HFF-Myc (cell line): Measurements from ENCODE around the gene WDFY2.

Experiments used
- DNase-seq: peaks from one replicate; pipeline ENCODE4 v3.0.0-alpha.2; 2011; ENCODE audit warnings: low read depth; ENCODE audit errors: extremely low read depth
- H3K4me3 ChIP-seq: replicated peaks from 2 replicates; pipeline ENCODE4 v1.5.1; 2011; ENCODE audit warnings: low read depth, mild to moderate bottlenecking, control low read depth, low read length
- CTCF ChIP-seq: IDR thresholded peaks from 2 replicates; pipeline ENCODE4 v1.5.1; 2012; ENCODE audit warnings: mild to moderate bottlenecking, low read depth, low read length, control low read depth; ENCODE audit errors: missing control alignments

WDFY2 gene

GRCh38 chr13:51777921-51778320 lies 193.7 kb downstream of the WDFY2 start:
- TF ChIP-seq CTCF = no peak
- no peak overlapping the region for H3K4me3 ChIP-seq
- no peak for DNase-seq

- H3K4me3 ChIP-seq = no peak overlapping the region
- DNase-seq = no peak
- no peak for TF ChIP-seq CTCF
These were observed 194.1 kb downstream of the WDFY2 start for GRCh38 chr13:51778392-51778791.

- no peak for DNase-seq
- TF ChIP-seq CTCF = no peak
- no peak overlapping the region for H3K4me3 ChIP-seq
These were observed 195.8 kb downstream of the WDFY2 start for GRCh38 chr13:51780099-51780498.

GRCh38 chr13:51781246-51782022 lies 197.2 kb downstream of the WDFY2 start:
- peak; percentile 30 for TF ChIP-seq CTCF
- DNase-seq = no peak
- no peak overlapping the region for H3K4me3 ChIP-seq

GRCh38 chr13:51782026-51782710 lies 197.9 kb downstream of the WDFY2 start:
- DNase-seq = no peak
- H3K4me3 ChIP-seq = no peak overlapping the region
- no peak for TF ChIP-seq CTCF

GRCh38 chr13:51783428-51784094 lies 199.3 kb downstream of the WDFY2 start:
- TF ChIP-seq CTCF = no peak
- DNase-seq = no peak

More at GRCh38 chr13:51783428-51784094, 199.3 kb downstream of the WDFY2 start:
- no peak overlapping the region for H3K4me3 ChIP-seq
